ENCODE measurements around the gene EXOC3L1. TPM values are rescaled to one million over a fixed set of nuclear protein-coding genes. Genes with fewer than 3 reads are reported as not detected.

Gene EXOC3L1
- total RNA-seq, 2 donors from 2014 or later = 0.36 TPM; not detected in 1

Other genes starting within 250 kb of the EXOC3L1 start
- 1 to 10 TPM in 1 of 2 donors, under 1 TPM in 1; 0.73 to 6.8 TPM for gene CES3, start 228.9 kb downstream of the EXOC3L1 start, total RNA-seq
- 10 to 100 TPM in 1 of 2 donors, 1 to 10 TPM in 1; 8.2 to 21.3 TPM for gene CES4A, start 201.5 kb downstream of the EXOC3L1 start, total RNA-seq
- 100 to 1,000 TPM; 119 to 124 TPM for gene CBFB, start 161.0 kb downstream of the EXOC3L1 start, total RNA-seq
- gene PHAF1, start 80.2 kb downstream of the EXOC3L1 start, total RNA-seq = 10 to 100 TPM; 15.6 to 16.6 TPM
- 1 to 10 TPM; 3.2 to 4.7 TPM for gene B3GNT9, start 39.1 kb downstream of the EXOC3L1 start, total RNA-seq
- gene TRADD, start 30.2 kb downstream of the EXOC3L1 start, total RNA-seq = 10 to 100 TPM; 15.7 to 43.5 TPM
- 10 to 100 TPM; 27.9 to 38.7 TPM for gene FBXL8, start 30.2 kb downstream of the EXOC3L1 start, total RNA-seq
- gene HSF4, start 25.4 kb downstream of the EXOC3L1 start, total RNA-seq = 10 to 100 TPM; 26.0 to 58.8 TPM
- 10 to 100 TPM in 1 of 2 donors, 1 to 10 TPM in 1; 9.2 to 43.4 TPM for gene NOL3, start 19.6 kb downstream of the EXOC3L1 start, total RNA-seq
- 10 to 100 TPM; 26.3 to 63.5 TPM for gene MATCAP1, start 6.2 kb downstream of the EXOC3L1 start, total RNA-seq
- 100 to 1,000 TPM in 1 of 2 donors, 10 to 100 TPM in 1; 71.7 to 104 TPM for gene E2F4, start 2.0 kb upstream of the EXOC3L1 start, total RNA-seq
- gene ELMO3, start 9.0 kb upstream of the EXOC3L1 start, total RNA-seq = 1 to 10 TPM; 4.0 to 7.0 TPM
- 10 to 100 TPM; 28.4 to 35.4 TPM for gene TMEM208, start 37.0 kb upstream of the EXOC3L1 start, total RNA-seq
- gene FHOD1, start 57.3 kb upstream of the EXOC3L1 start, total RNA-seq = 100 to 1,000 TPM; 104 to 133 TPM
- gene SLC9A5, start 58.8 kb upstream of the EXOC3L1 start, total RNA-seq = 10 to 100 TPM in 1 of 2 donors, 1 to 10 TPM in 1; 8.3 to 13.6 TPM
- gene PLEKHG4, start 89.4 kb upstream of the EXOC3L1 start, total RNA-seq = 10 to 100 TPM in 1 of 2 donors, 1 to 10 TPM in 1; 9.5 to 23.2 TPM
- gene KCTD19, start 136.6 kb upstream of the EXOC3L1 start, total RNA-seq = 1 to 10 TPM in 1 of 2 donors, under 1 TPM in 1; 0.71 to 6.1 TPM
- 1 to 10 TPM in 1 of 2 donors, under 1 TPM in 1; 0.57 to 1.9 TPM for gene LRRC36, start 136.7 kb upstream of the EXOC3L1 start, total RNA-seq
- gene TPPP3, start 203.4 kb upstream of the EXOC3L1 start, total RNA-seq = not detected
- 1 to 10 TPM in 1 of 2 donors, under 1 TPM in 1; 0.23 to 2.4 TPM for gene ZDHHC1, start 226.3 kb upstream of the EXOC3L1 start, total RNA-seq
- 1 to 10 TPM; 1.3 to 2.7 TPM for gene HSD11B2, start 241.0 kb upstream of the EXOC3L1 start, total RNA-seq

All from activated naive CD4-positive, alpha-beta T cell treated with anti-CD3 and anti-CD28 coated beads, Interleukin-2, amount 50 U/mL, for 72 hours (primary cell).